K562 (cell line): Measurements from ENCODE around the gene HSP90AA1. TPM values are rescaled to one million over a fixed set of nuclear protein-coding genes. Genes with fewer than 3 reads are reported as not detected.

Source experiments
- BRD9 ChIP-seq: fragments of 450-650 bp; IDR thresholded peaks from 2 replicates; pipeline ENCODE4 v1.6.1; 2018; ENCODE audit warnings: low read depth; ENCODE audit not compliant: partially characterized antibody
- CAMTA2 ChIP-seq: fragments of 250-450 bp; sonication (Bioruptor Pico); conservative IDR thresholded peaks from 2 replicates; pipeline ENCODE4 v1.5.1; 2022
- CBX1 ChIP-seq: sonication (generic); IDR thresholded peaks from 2 replicates; pipeline ENCODE4 v1.6.1; 2016; ENCODE audit warnings: antibody characterized with exemption, low read depth, mild to moderate bottlenecking
- DPF2 ChIP-seq: fragments of 450-650 bp; IDR thresholded peaks from 2 replicates; pipeline ENCODE4 v1.6.1; 2016
- EGR1 ChIP-seq: fragments of 450-650 bp; conservative IDR thresholded peaks from 2 replicates; pipeline ENCODE4 v1.6.1; 2017; ENCODE audit warnings: mild to moderate bottlenecking
- FOXA3 ChIP-seq, 2 experiments: fragments of 450-650 bp in 1 of 2; sonication (generic) in 1 of 2; formaldehyde crosslinking; IDR thresholded peaks in 1 of 2; conservative IDR thresholded peaks in 1 of 2; 2 replicates each; pipeline versions ENCODE4 v1.4.0 to v1.8.0; 2020 to 2022; ENCODE audit warnings: mild to moderate bottlenecking in 2 of 2, missing genetic modification reagents in 1 of 2
- IFI16 ChIP-seq: fragments of 250-450 bp; sonication (Bioruptor Pico); IDR thresholded peaks from 2 replicates; pipeline ENCODE4 v2.1.2; 2022; ENCODE audit warnings: mild to moderate bottlenecking, inconsistent platforms
- JUND ChIP-seq, 2 experiments: IDR thresholded peaks; 2 replicates in 1 of 2; 3 replicates in 1 of 2; pipeline ENCODE4 v1.6.1; 2011; ENCODE audit warnings: borderline replicate concordance in 2 of 2, low read depth in 2 of 2, low read length in 2 of 2, improper control_type of control experiment in 1 of 2, missing biosample characterization in 1 of 2, missing genetic modification characterization in 1 of 2, missing genetic modification reagents in 1 of 2
- KAT2B ChIP-seq: IDR thresholded peaks from one replicate; pipeline ENCODE4 v1.6.1; 2012; ENCODE audit warnings: low read depth, mild to moderate bottlenecking, control low read depth, inconsistent platforms, low read length, moderate library complexity
- MCM7 ChIP-seq, 2 experiments: fragments of 450-650 bp; IDR thresholded peaks; 2 replicates each; pipeline ENCODE4 v1.6.1; 2016 to 2018
- MTA3 ChIP-seq: fragments of 450-650 bp; formaldehyde crosslinking; IDR thresholded peaks from 2 replicates; pipeline ENCODE4 v1.6.1; 2017; ENCODE audit warnings: mild to moderate bottlenecking, borderline replicate concordance
- MYBL2 ChIP-seq, 2 experiments: fragments of 450-650 bp in 1 of 2; sonication (generic) in 1 of 2; formaldehyde crosslinking in 1 of 2; IDR thresholded peaks; 2 replicates each; pipeline versions ENCODE4 v1.6.1 to v1.8.1; 2017 to 2022; ENCODE audit warnings: borderline replicate concordance in 1 of 2, inconsistent platforms in 1 of 2, low read depth in 1 of 2, mild to moderate bottlenecking in 1 of 2, missing genetic modification reagents in 1 of 2, moderate library complexity in 1 of 2
- NCOR1 ChIP-seq: fragments of 450-650 bp; IDR thresholded peaks from 2 replicates; pipeline ENCODE4 v1.6.1; 2016; ENCODE audit warnings: mild to moderate bottlenecking, moderate library complexity
- SAFB2 ChIP-seq: fragments of 200-400 bp; formaldehyde crosslinking; IDR thresholded peaks from 2 replicates; pipeline ENCODE4 v1.6.1; 2018; ENCODE audit warnings: borderline replicate concordance, low read length, low read depth, moderate library complexity; ENCODE audit not compliant: severe bottlenecking
- SLC30A9 ChIP-seq: fragments of 250-450 bp; sonication (Bioruptor Pico); IDR thresholded peaks from 2 replicates; pipeline ENCODE4 v1.8.0; 2022; ENCODE audit warnings: mild to moderate bottlenecking, moderate library complexity
- TGIF2 ChIP-seq: sonication (generic); formaldehyde crosslinking; IDR thresholded peaks from 2 replicates; pipeline ENCODE4 v1.8.1; 2022; ENCODE audit warnings: mild to moderate bottlenecking, missing genetic modification reagents, moderate library complexity
- YY1 ChIP-seq, 3 experiments: IDR thresholded peaks; 2 replicates each; pipeline ENCODE4 v1.6.1; 2011; ENCODE audit warnings: low read length in 2 of 3, mild to moderate bottlenecking in 2 of 3, moderate library complexity in 2 of 3, borderline replicate concordance in 1 of 3, control low read depth in 1 of 3, low read depth in 1 of 3; ENCODE audit not compliant: insufficient read depth in 3 of 3, insufficient replicate concordance in 2 of 3, control insufficient read depth in 1 of 3, insufficient read length in 1 of 3; ENCODE audit errors: extremely low read depth in 1 of 3
- ZFPM2 ChIP-seq: fragments of 250-450 bp; sonication (Bioruptor Pico); IDR thresholded peaks from 2 replicates; pipeline ENCODE4 v1.5.1; 2022; ENCODE audit warnings: mild to moderate bottlenecking
- ZNF583 ChIP-seq: fragments of 250-450 bp; sonication (Bioruptor Pico); IDR thresholded peaks from 2 replicates; pipeline ENCODE4 v1.4.0; 2020
- polyA plus RNA-seq, 8 experiments: library from polyadenylated mRNA; depleted of rRNA in 4 of 8; stranded (reverse) in 5 of 8; unstranded in 3 of 8; fragments of >200 nt; fragmentation: Nextera tagmentation in 2 of 8; fragmentation: Illumina TruSeq in 1 of 8; extraction: Ambion mirVana in 2 of 8; extraction: Trizol in 1 of 8; gene quantifications; 2 replicates each; pipeline versions ENCODE4 v1.2.1 to v1.2.3, GENCODE V29; 2011 to 2014; ENCODE audit warnings: inconsistent platforms in 1 of 8, missing spikeins in 1 of 8
- total RNA-seq, 7 experiments: library from RNA; depleted of rRNA in 6 of 7; stranded (reverse); fragments of >200 nt in 6 of 7; fragmentation: Illumina TruSeq in 2 of 7; extraction: Trizol in 2 of 7; gene quantifications; 2 replicates each; pipeline versions ENCODE4 v1.2.1 to v1.2.3, GENCODE V29; 2011 to 2021; ENCODE audit warnings: low replicate concordance in 1 of 7
- TF ChIP-seq, protein P1 (sequence below): fragments of 450-650 bp; formaldehyde crosslinking; IDR thresholded peaks from 2 replicates; pipeline ENCODE4 v1.4.0; 2020; ENCODE audit warnings: mild to moderate bottlenecking, moderate library complexity
- TF ChIP-seq, protein P2 (sequence below): fragments of 450-650 bp; IDR thresholded peaks from 2 replicates; pipeline ENCODE4 v1.6.1; 2016
- TF ChIP-seq, protein P3 (sequence below): fragments of 450-650 bp; IDR thresholded peaks from 2 replicates; pipeline ENCODE4 v1.6.1; 2017; ENCODE audit warnings: antibody characterized with exemption
- TF ChIP-seq, protein P4 (sequence below): fragments of 450-650 bp; IDR thresholded peaks from 2 replicates; pipeline ENCODE4 v1.6.1; 2016; ENCODE audit warnings: missing biosample characterization, missing genetic modification characterization

Gene HSP90AA1
- total and polyA plus RNA-seq, 9 of the 15 experiments (the other 6 are each of a cell fraction or from before 2014, with no cell fraction given): 377 to 1,731 (median 879) TPM

DNA sequence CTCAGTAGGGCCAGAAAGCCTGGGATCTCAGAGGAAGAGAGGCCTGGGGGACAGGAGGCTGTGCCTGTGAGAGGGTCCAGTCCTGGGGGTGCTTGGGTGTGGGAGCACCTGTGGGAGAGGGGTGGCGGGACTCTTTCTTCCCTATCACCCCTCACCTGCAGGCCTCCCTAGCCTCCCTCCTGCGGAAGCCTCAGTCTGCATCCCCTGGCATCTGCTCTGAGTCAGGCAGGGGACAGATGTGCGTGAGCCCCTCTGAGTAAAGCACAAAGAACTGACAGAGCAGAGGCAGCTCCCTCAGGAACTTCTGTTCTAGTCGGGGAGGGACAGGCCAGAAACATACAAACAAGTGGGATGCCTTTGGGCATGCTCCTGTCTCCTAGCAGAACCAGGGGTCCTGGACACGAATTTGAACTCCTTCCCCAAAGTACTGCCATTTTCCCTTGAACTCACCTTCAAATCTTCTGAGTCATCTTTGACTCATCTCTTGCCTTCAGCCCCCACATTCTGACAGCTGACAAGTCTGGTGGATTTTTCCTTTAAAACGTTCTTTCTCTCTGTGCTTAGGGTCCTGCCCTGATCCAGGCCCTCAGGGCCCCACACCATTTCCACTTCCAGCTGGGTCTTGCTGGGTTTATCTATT lies 8.5 kb upstream of the HSP90AA1 start (continued):
- TF ChIP-seq, protein P1, sequence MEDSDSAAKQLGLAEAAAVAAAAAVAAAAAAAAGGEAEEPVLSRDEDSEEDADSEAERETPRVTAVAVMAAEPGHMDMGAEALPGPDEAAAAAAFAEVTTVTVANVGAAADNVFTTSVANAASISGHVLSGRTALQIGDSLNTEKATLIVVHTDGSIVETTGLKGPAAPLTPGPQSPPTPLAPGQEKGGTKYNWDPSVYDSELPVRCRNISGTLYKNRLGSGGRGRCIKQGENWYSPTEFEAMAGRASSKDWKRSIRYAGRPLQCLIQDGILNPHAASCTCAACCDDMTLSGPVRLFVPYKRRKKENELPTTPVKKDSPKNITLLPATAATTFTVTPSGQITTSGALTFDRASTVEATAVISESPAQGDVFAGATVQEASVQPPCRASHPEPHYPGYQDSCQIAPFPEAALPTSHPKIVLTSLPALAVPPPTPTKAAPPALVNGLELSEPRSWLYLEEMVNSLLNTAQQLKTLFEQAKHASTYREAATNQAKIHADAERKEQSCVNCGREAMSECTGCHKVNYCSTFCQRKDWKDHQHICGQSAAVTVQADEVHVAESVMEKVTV (CRISPR knock-in tag): no peak
- no peak for TF ChIP-seq TGIF2
- TF ChIP-seq MCM7 (IDR thresholded peaks at IDR 0.05): no peak
- peak; percentile 80 for TF ChIP-seq EGR1
- TF ChIP-seq NCOR1: no peak
- TF ChIP-seq, protein P2, sequence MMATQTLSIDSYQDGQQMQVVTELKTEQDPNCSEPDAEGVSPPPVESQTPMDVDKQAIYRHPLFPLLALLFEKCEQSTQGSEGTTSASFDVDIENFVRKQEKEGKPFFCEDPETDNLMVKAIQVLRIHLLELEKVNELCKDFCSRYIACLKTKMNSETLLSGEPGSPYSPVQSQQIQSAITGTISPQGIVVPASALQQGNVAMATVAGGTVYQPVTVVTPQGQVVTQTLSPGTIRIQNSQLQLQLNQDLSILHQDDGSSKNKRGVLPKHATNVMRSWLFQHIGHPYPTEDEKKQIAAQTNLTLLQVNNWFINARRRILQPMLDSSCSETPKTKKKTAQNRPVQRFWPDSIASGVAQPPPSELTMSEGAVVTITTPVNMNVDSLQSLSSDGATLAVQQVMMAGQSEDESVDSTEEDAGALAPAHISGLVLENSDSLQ: peak; percentile 76
- TF ChIP-seq SAFB2: no peak
- TF ChIP-seq CAMTA2: no peak
- TF ChIP-seq FOXA3 (CRISPR knock-in tag; conservative IDR thresholded peaks at IDR 0.05 in 1 of 2, IDR thresholded peaks at IDR 0.05 in 1 of 2): no peak
- no peak for TF ChIP-seq CBX1
- TF ChIP-seq YY1 (IDR thresholded peaks at IDR 0.05; ENCODE audit: borderline replicate concordance in 1 of 3, control insufficient read depth in 1 of 3, extremely low read depth in 1 of 3, insufficient read depth in 3 of 3, insufficient read length in 1 of 3, insufficient replicate concordance in 2 of 3, low read depth in 1 of 3, low read length in 2 of 3): peak in 1 of 3 experiments; percentile 58
- TF ChIP-seq IFI16 (CRISPR knock-in tag): no peak
- TF ChIP-seq ZNF583 (CRISPR knock-in tag): no peak
- TF ChIP-seq KAT2B: no peak
- TF ChIP-seq JUND (IDR thresholded peaks at IDR 0.05; ENCODE audit: borderline replicate concordance, low read depth, low read length): peak; percentile 93
- TF ChIP-seq JUND (tag; IDR thresholded peaks at IDR 0.05; ENCODE audit: borderline replicate concordance, low read depth, low read length): peak; percentile 88; the same call in 2 of the 3 replicates
- TF ChIP-seq, protein P3, sequence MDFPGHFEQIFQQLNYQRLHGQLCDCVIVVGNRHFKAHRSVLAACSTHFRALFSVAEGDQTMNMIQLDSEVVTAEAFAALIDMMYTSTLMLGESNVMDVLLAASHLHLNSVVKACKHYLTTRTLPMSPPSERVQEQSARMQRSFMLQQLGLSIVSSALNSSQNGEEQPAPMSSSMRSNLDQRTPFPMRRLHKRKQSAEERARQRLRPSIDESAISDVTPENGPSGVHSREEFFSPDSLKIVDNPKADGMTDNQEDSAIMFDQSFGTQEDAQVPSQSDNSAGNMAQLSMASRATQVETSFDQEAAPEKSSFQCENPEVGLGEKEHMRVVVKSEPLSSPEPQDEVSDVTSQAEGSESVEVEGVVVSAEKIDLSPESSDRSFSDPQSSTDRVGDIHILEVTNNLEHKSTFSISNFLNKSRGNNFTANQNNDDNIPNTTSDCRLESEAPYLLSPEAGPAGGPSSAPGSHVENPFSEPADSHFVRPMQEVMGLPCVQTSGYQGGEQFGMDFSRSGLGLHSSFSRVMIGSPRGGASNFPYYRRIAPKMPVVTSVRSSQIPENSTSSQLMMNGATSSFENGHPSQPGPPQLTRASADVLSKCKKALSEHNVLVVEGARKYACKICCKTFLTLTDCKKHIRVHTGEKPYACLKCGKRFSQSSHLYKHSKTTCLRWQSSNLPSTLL: no peak
- TF ChIP-seq ZFPM2: no peak
- TF ChIP-seq SLC30A9 (CRISPR knock-in tag): no peak
- no peak for TF ChIP-seq MTA3
- TF ChIP-seq, protein P4, sequence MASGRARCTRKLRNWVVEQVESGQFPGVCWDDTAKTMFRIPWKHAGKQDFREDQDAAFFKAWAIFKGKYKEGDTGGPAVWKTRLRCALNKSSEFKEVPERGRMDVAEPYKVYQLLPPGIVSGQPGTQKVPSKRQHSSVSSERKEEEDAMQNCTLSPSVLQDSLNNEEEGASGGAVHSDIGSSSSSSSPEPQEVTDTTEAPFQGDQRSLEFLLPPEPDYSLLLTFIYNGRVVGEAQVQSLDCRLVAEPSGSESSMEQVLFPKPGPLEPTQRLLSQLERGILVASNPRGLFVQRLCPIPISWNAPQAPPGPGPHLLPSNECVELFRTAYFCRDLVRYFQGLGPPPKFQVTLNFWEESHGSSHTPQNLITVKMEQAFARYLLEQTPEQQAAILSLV (tag): no peak
- no peak for TF ChIP-seq MYBL2 (IDR thresholded peaks at IDR 0.05; ENCODE audit: low read depth)
- TF ChIP-seq MYBL2 (CRISPR knock-in tag; IDR thresholded peaks at IDR 0.05; ENCODE audit: borderline replicate concordance): no peak
- no peak for TF ChIP-seq BRD9
- peak; percentile 88 for TF ChIP-seq DPF2
